H1 (cell line): Measurements from ENCODE around the gene GTF2A1. TPM values are rescaled to one million over a fixed set of nuclear protein-coding genes. Genes with fewer than 3 reads are reported as not detected.

Source experiments
- CTCF ChIA-PET: fragments of 300-600 bp; sonication (Branson Sonifier 250); formaldehyde crosslinking; loops from one replicate; lab custom pipeline; 2021; ENCODE audit not compliant: partially characterized antibody; lab: Charles Lee
- POLR2A ChIA-PET: fragments of 300-600 bp; sonication (Branson Sonifier 250); formaldehyde crosslinking; loops from one replicate; lab custom pipeline; 2021; ENCODE audit warnings: inconsistent platforms; ENCODE audit not compliant: partially characterized antibody; lab: Charles Lee
- DNase-seq, 2 experiments: peaks; one replicate each; pipeline versions ENCODE4 v3.0.0 to v3.0.0-alpha.2; 2010 to 2022; ENCODE audit warnings: low spot score in 2 of 2, low read depth in 1 of 2, mixed read lengths in 1 of 2
- FAIRE-seq: peaks from 2 replicates; lab custom pipeline; 2011; peaks lifted over from hg19 to GRCh38; lab: Jason Lieb, UNC
- H2AFZ ChIP-seq: 2 replicates; pipeline ENCODE4 v1.8.1; 2012; ENCODE audit warnings: low read length, inconsistent platforms
- H2AK5ac ChIP-seq: 2 replicates; pipeline ENCODE4 v1.6.1; 2013; ENCODE audit warnings: low read depth, low read length
- H2BK120ac ChIP-seq: replicated peaks from 2 replicates; pipeline ENCODE3; 2013; ENCODE audit warnings: low read depth, low read length, inconsistent platforms
- H2BK12ac ChIP-seq: 2 replicates; pipeline ENCODE4 v1.6.1; 2013; ENCODE audit warnings: low read depth, low read length
- H2BK15ac ChIP-seq: 2 replicates; pipeline ENCODE4 v1.6.1; 2013; ENCODE audit warnings: low read length
- H2BK20ac ChIP-seq: 2 replicates; pipeline ENCODE4 v1.6.1; 2013; ENCODE audit warnings: low read length
- H2BK5ac ChIP-seq: 2 replicates; pipeline ENCODE4 v1.6.1; 2013; ENCODE audit warnings: low read depth, low read length
- H3K14ac ChIP-seq: 2 replicates; pipeline ENCODE4 v1.6.1; 2013; ENCODE audit warnings: inconsistent platforms; ENCODE audit not compliant: insufficient read length
- H3K18ac ChIP-seq: 2 replicates; pipeline ENCODE4 v1.6.1; 2013; ENCODE audit warnings: low read length; ENCODE audit errors: extremely low read depth
- H3K23ac ChIP-seq: 2 replicates; pipeline ENCODE4 v1.6.1; 2013; ENCODE audit warnings: inconsistent platforms; ENCODE audit not compliant: insufficient read length
- H3K23me2 ChIP-seq: 2 replicates; pipeline ENCODE4 v1.6.1; 2013; ENCODE audit warnings: low read depth, low read length
- H3K27ac ChIP-seq: 2 replicates; pipeline ENCODE4 v1.6.1; 2011; ENCODE audit warnings: low read depth, low read length, inconsistent platforms
- H3K27me3 ChIP-seq, 4 experiments: replicated peaks in 1 of 4; 1 replicate in 1 of 4; 2 replicates in 3 of 4; pipeline versions ENCODE4 v1.6.1 to v1.8.1; 2011 to 2013; ENCODE audit warnings: low read length in 3 of 4, mild to moderate bottlenecking in 3 of 4, inconsistent platforms in 2 of 4, mixed read lengths in 2 of 4, moderate library complexity in 1 of 4; ENCODE audit not compliant: control insufficient read depth in 3 of 4, insufficient read depth in 3 of 4; ENCODE audit errors: extremely low read depth in 1 of 4
- H3K36me3 ChIP-seq, 4 experiments: 2 replicates each; pipeline versions ENCODE4 v1.6.1 to v1.8.1; 2011 to 2013; ENCODE audit warnings: mild to moderate bottlenecking in 4 of 4, low read length in 3 of 4, moderate library complexity in 2 of 4, control low read depth in 1 of 4, inconsistent platforms in 1 of 4; ENCODE audit not compliant: insufficient read depth in 4 of 4, control insufficient read depth in 2 of 4
- H3K4ac ChIP-seq: replicated peaks from 2 replicates; pipeline ENCODE3; 2013; ENCODE audit warnings: low read length, low read depth, mixed read lengths, inconsistent platforms; ENCODE audit not compliant: insufficient read length
- H3K4me1 ChIP-seq, 4 experiments: replicated peaks in 1 of 4; 1 replicate in 1 of 4; 2 replicates in 3 of 4; pipeline versions ENCODE4 v1.6.1 to v1.8.1; 2011 to 2013; ENCODE audit warnings: low read length in 3 of 4, inconsistent platforms in 2 of 4, mixed read lengths in 1 of 4; ENCODE audit not compliant: insufficient read depth in 4 of 4, control insufficient read depth in 3 of 4
- H3K4me2 ChIP-seq, 2 experiments: 2 replicates each; pipeline versions ENCODE4 v1.6.1 to v1.8.1; 2011 to 2013; ENCODE audit warnings: low read depth in 2 of 2, low read length in 2 of 2, control low read depth in 1 of 2, inconsistent platforms in 1 of 2, mild to moderate bottlenecking in 1 of 2; ENCODE audit not compliant: insufficient read depth in 1 of 2
- H3K4me3 ChIP-seq, 4 experiments: fragments of 200-600, 300-600 bp in 1 of 4; sonication (generic), shearing (Covaris generic), sonication (Bioruptor Twin) in 1 of 4; 2 replicates each; pipeline versions ENCODE4 v1.5.1 to v1.8.1; 2011 to 2016; ENCODE audit warnings: low read length in 4 of 4, low read depth in 3 of 4, control low read depth in 2 of 4, inconsistent platforms in 2 of 4, mild to moderate bottlenecking in 2 of 4, mixed read lengths in 1 of 4, moderate library complexity in 1 of 4; ENCODE audit not compliant: insufficient read depth in 2 of 4; ENCODE audit errors: extremely low read depth in 1 of 4
- H3K56ac ChIP-seq: replicated peaks from 2 replicates; pipeline ENCODE3; 2013; ENCODE audit warnings: low read depth, mild to moderate bottlenecking, mixed read lengths, low read length, inconsistent platforms; ENCODE audit not compliant: insufficient read length
- H3K79me1 ChIP-seq: 2 replicates; pipeline ENCODE4 v1.6.1; 2013; ENCODE audit warnings: low read depth, low read length, control low read depth
- H3K79me2 ChIP-seq, 2 experiments: 2 replicates each; pipeline versions ENCODE4 v1.6.1 to v1.8.1; 2012 to 2013; ENCODE audit warnings: low read length in 2 of 2, mild to moderate bottlenecking in 2 of 2, inconsistent platforms in 1 of 2; ENCODE audit not compliant: insufficient read depth in 2 of 2, control insufficient read depth in 1 of 2
- H3K9ac ChIP-seq, 4 experiments: replicated peaks in 1 of 4; 1 replicate in 1 of 4; 2 replicates in 3 of 4; pipeline versions ENCODE4 v1.6.1 to v1.8.1; 2011 to 2013; ENCODE audit warnings: low read depth in 3 of 4, low read length in 3 of 4, control low read depth in 2 of 4, mild to moderate bottlenecking in 2 of 4, moderate library complexity in 2 of 4, inconsistent platforms in 1 of 4; ENCODE audit errors: extremely low read depth in 1 of 4
- H3K9me3 ChIP-seq, 2 experiments: 2 replicates each; pipeline versions ENCODE4 v1.6.1 to v1.8.1; 2012 to 2013; ENCODE audit warnings: mild to moderate bottlenecking in 2 of 2, moderate library complexity in 2 of 2, control low read depth in 1 of 2, inconsistent platforms in 1 of 2, low read depth in 1 of 2, low read length in 1 of 2, mixed read lengths in 1 of 2; ENCODE audit not compliant: insufficient read depth in 2 of 2
- H4K20me1 ChIP-seq, 2 experiments: replicated peaks in 1 of 2; 2 replicates each; pipeline versions ENCODE3 to v1.8.1; 2011 to 2013; ENCODE audit warnings: inconsistent platforms in 2 of 2, low read length in 2 of 2, mild to moderate bottlenecking in 1 of 2; ENCODE audit not compliant: insufficient read depth in 2 of 2, control insufficient read depth in 1 of 2
- H4K5ac ChIP-seq: 2 replicates; pipeline ENCODE4 v1.6.1; 2013; ENCODE audit warnings: low read length, low read depth, mixed read lengths, inconsistent platforms; ENCODE audit not compliant: insufficient read length
- H4K8ac ChIP-seq: 2 replicates; pipeline ENCODE4 v1.8.0; 2013; ENCODE audit warnings: mild to moderate bottlenecking, moderate library complexity, low read length, inconsistent platforms; ENCODE audit not compliant: insufficient read depth; ENCODE audit errors: extremely low read depth
- H4K91ac ChIP-seq: replicated peaks from 2 replicates; pipeline ENCODE3; 2013; ENCODE audit warnings: low read length, mixed read lengths, inconsistent platforms; ENCODE audit not compliant: insufficient read length
- ASH2L ChIP-seq: fragments of 200-600, 300-600 bp; sonication (generic); IDR thresholded peaks from one replicate; pipeline ENCODE4 v1.7.1; 2017; ENCODE audit warnings: low read length
- CBX8 ChIP-seq: fragments of 300-800, 300-1000 bp; sonication (generic); IDR thresholded peaks from 2 replicates; pipeline ENCODE4 v1.7.1; 2016; ENCODE audit warnings: low read depth, low read length, borderline replicate concordance
- NANOG ChIP-seq: IDR thresholded peaks from 2 replicates; pipeline ENCODE4 v1.6.1; 2011; ENCODE audit warnings: low read length, low read depth, mild to moderate bottlenecking, inconsistent platforms; ENCODE audit not compliant: insufficient read depth, poor library complexity, severe bottlenecking
- WGBS, 2 experiments: shearing (Covaris generic) in 1 of 2; methylation state at CpG; one replicate each; pipeline versions ENCODE4 v1.1.6 to v1.1.7; 2013 to 2015; ENCODE audit warnings: low lambda C conversion rate in 2 of 2, mixed read lengths in 2 of 2, inconsistent platforms in 1 of 2, low coverage in 1 of 2, missing lambda C conversion rate in 1 of 2; ENCODE audit not compliant: insufficient replicate concordance in 2 of 2, insufficient coverage in 1 of 2, insufficient read length in 1 of 2; ENCODE audit errors: extremely low coverage in 1 of 2, missing lambda C conversion rate in 1 of 2; 5-methylcytosine and 5-hydroxymethylcytosine counted together
- polyA plus RNA-seq, 7 experiments: library from polyadenylated mRNA; depleted of rRNA in 3 of 7; stranded (reverse) in 5 of 7; unstranded in 2 of 7; fragments of >200 nt in 5 of 7; fragments of 200-250 nt in 2 of 7; gene quantifications; 1 replicate in 5 of 7; 2 replicates in 1 of 7; 4 replicates in 1 of 7; pipeline versions ENCODE4 v1.2.1 to v1.2.3, GENCODE V29; 2011 to 2013; ENCODE audit warnings: missing spikeins in 2 of 7, mixed read lengths in 2 of 7
- total RNA-seq: library from RNA; stranded (reverse); fragmentation: NEBNext Ultra II Directional; extraction: Animal tissue kit (Norgen Biotek cat#: 25700); gene quantifications from 2 replicates; pipeline ENCODE4 v1.2.1, GENCODE V29; 2021

The GTF2A1 gene
- total and polyA plus RNA-seq, 2 of the 8 experiments (the other 6 are each of a cell fraction or from before 2014, with no cell fraction given) = 24.1 to 57.8 TPM

- H4K5ac ChIP-seq = no peak overlapping the region
- no peaks in the 10 kb centered on the region for H3K79me1 ChIP-seq
- no peak overlapping the region for H2BK120ac ChIP-seq
- DNase-seq = no peak
- no peaks in the 10 kb centered on the region for H3K23me2 ChIP-seq
- H3K27me3 ChIP-seq = no peaks in the 10 kb centered on the region
- H3K79me2 ChIP-seq = no peaks in the 10 kb centered on the region
- CTCF ChIA-PET = interaction anchor here (2.6 kb wide), 1 partner anchor 9 kb away, joined by 6 read pairs; no protein-coding TSS in a partner anchor
- H3K9ac ChIP-seq = no peak overlapping the region
- no peak for TF ChIP-seq ASH2L
- TF ChIP-seq NANOG = no peak
- TF ChIP-seq CBX8 = no peak
- TF ChIP-seq, all 59 proteins: peak for 0
- peaks cover 4 to 5% of the 10 kb centered on the region in 2 experiments; a peak in 1 of 4 replicates for H3K9me3 ChIP-seq
- no peak overlapping the region for H2AFZ ChIP-seq
- 75% methylated on average over 2 of the region's 2 CpGs; no CpG with 5 or more reads in 1 of the 2 experiments for WGBS, 2 experiments
- H2BK15ac ChIP-seq = no peak overlapping the region
- no peak overlapping the region for H3K23ac ChIP-seq
- no peak overlapping the region for H3K4me3 ChIP-seq
- H3K14ac ChIP-seq = no peak overlapping the region
- no peak for FAIRE-seq
- no peak overlapping the region for H4K8ac ChIP-seq
- H3K4me1 ChIP-seq = no peaks in the 10 kb centered on the region
- H3K18ac ChIP-seq = no peak overlapping the region
- no peaks in the 10 kb centered on the region for H3K36me3 ChIP-seq
- H2BK12ac ChIP-seq = no peak overlapping the region
- H3K4ac ChIP-seq = no peak overlapping the region
- no peak overlapping the region for H4K91ac ChIP-seq
- POLR2A ChIA-PET = no interaction called here
- H2BK20ac ChIP-seq = no peak overlapping the region
- no peak overlapping the region for H3K56ac ChIP-seq
- H4K20me1 ChIP-seq = no peaks in the 10 kb centered on the region
- no peak overlapping the region for H3K27ac ChIP-seq
- H2BK5ac ChIP-seq = no peak overlapping the region
- H3K4me2 ChIP-seq = no peak overlapping the region
- no peak overlapping the region for H2AK5ac ChIP-seq
These were observed 22.7 kb upstream of the GTF2A1 start for GRCh38 chr14:81243499-81243898.
